HEK293 (cell line): ENCODE results near the gene ASRGL1.
"Not testable (repeated sequence)": the region's sequence is repeated elsewhere in the genome, so short reads cannot be mapped to it uniquely, and the experiment has no call there.

ENCODE experiments used
- CTCF ChIA-PET: fragments of 350-600 bp; formaldehyde crosslinking; extraction: SDS; loops from one replicate; lab custom pipeline; 2021; ENCODE audit warnings: antibody characterized with exemption; lab: Yijun Ruan, JAX
- POLR2A ChIA-PET: fragments of 300-600 bp; formaldehyde crosslinking; extraction: SDS; loops from one replicate; lab custom pipeline; 2020; ENCODE audit warnings: antibody characterized with exemption, inconsistent platforms; lab: Yijun Ruan, JAX
- H3K27ac ChIP-seq: fragments of 200-500 bp; sonication (Bioruptor generic); 2 replicates; pipeline ENCODE4 v1.5.1; 2014; ENCODE audit warnings: low read depth, low read length, control low read depth, inconsistent platforms; ENCODE audit errors: extremely low read depth
- H3K36me3 ChIP-seq, 2 experiments: fragments of 200-500 bp in 1 of 2; sonication (Bioruptor generic) in 1 of 2; 1 replicate in 1 of 2; 2 replicates in 1 of 2; pipeline ENCODE4 v1.5.1; 2014 to 2017; ENCODE audit warnings: inconsistent platforms in 2 of 2, low read length in 2 of 2; ENCODE audit not compliant: control insufficient read depth in 2 of 2, insufficient read depth in 1 of 2
- H3K4me1 ChIP-seq: fragments of 200-500 bp; sonication (Bioruptor generic); 2 replicates; pipeline ENCODE4 v1.5.1; 2014; ENCODE audit warnings: mild to moderate bottlenecking, low read length, inconsistent platforms; ENCODE audit not compliant: control insufficient read depth, insufficient read depth
- H3K4me3 ChIP-seq: 2 replicates; pipeline ENCODE4 v1.5.1; 2011; ENCODE audit warnings: low read depth, mild to moderate bottlenecking, control low read depth, low read length, moderate library complexity
- H3K9me3 ChIP-seq: fragments of 200-500 bp; sonication (Bioruptor generic); 2 replicates; pipeline ENCODE4 v1.5.1; 2014; ENCODE audit warnings: low read depth, low read length, inconsistent platforms; ENCODE audit not compliant: control insufficient read depth, insufficient read depth
- CTCF ChIP-seq: fragments of 450-650 bp; formaldehyde crosslinking; IDR thresholded peaks from 2 replicates; pipeline ENCODE4 v1.5.1; 2016; ENCODE audit warnings: missing biosample characterization, missing genetic modification characterization
- EGR2 ChIP-seq: fragments of 450-650 bp; formaldehyde crosslinking; IDR thresholded peaks from 2 replicates; pipeline ENCODE4 v1.5.1; 2016; ENCODE audit warnings: low read depth, missing biosample characterization, missing genetic modification characterization
- ZFHX2 ChIP-seq: fragments of 450-650 bp; formaldehyde crosslinking; conservative IDR thresholded peaks from 2 replicates; pipeline ENCODE4 v1.5.1; 2016; ENCODE audit warnings: missing biosample characterization, missing genetic modification characterization
- ZNF274 ChIP-seq, 2 experiments: fragments of 200-500 bp in 1 of 2; fragments of 450-650 bp in 1 of 2; sonication (Bioruptor generic) in 1 of 2; formaldehyde crosslinking in 1 of 2; IDR thresholded peaks; 2 replicates each; pipeline versions ENCODE4 v1.5.1 to v1.6.1; 2014 to 2016; ENCODE audit warnings: borderline replicate concordance in 1 of 2, inconsistent platforms in 1 of 2, low read length in 1 of 2, missing biosample characterization in 1 of 2, missing genetic modification characterization in 1 of 2
- ZNF654 ChIP-seq: fragments of 450-650 bp; formaldehyde crosslinking; IDR thresholded peaks from 2 replicates; pipeline ENCODE4 v1.5.1; 2016; ENCODE audit warnings: low read depth, missing biosample characterization, missing genetic modification characterization
- ZNF664 ChIP-seq: fragments of 450-650 bp; formaldehyde crosslinking; IDR thresholded peaks from 2 replicates; pipeline ENCODE4 v1.5.1; 2016; ENCODE audit warnings: missing biosample characterization, missing genetic modification characterization
- ZNF704 ChIP-seq: fragments of 450-650 bp; formaldehyde crosslinking; IDR thresholded peaks from 2 replicates; pipeline ENCODE4 v1.5.1; 2016; ENCODE audit warnings: missing biosample characterization, missing genetic modification characterization
- ZSCAN4 ChIP-seq: fragments of 450-650 bp; formaldehyde crosslinking; IDR thresholded peaks from 2 replicates; pipeline ENCODE4 v1.5.1; 2017; ENCODE audit warnings: missing biosample characterization, missing genetic modification characterization

The ASRGL1 gene

GRCh38 chr11:62378459-62379063, 41.3 kb downstream of the ASRGL1 start:
- CTCF ChIA-PET: interaction anchor here (0.7 to 2.5 kb wide), 21 partner anchors 12 to 625 kb away, joined by 3 to 13 read pairs (median 4); partner anchors contain the start of gene ASRGL1
- POLR2A ChIA-PET, H3K27ac ChIP-seq: not testable (repeated sequence)

GRCh38 chr11:62379586-62379985, 42.3 kb downstream of the ASRGL1 start:
- H3K4me1 ChIP-seq, POLR2A ChIA-PET, H3K27ac ChIP-seq, H3K4me3 ChIP-seq, H3K9me3 ChIP-seq, H3K36me3 ChIP-seq: not testable (repeated sequence)
- CTCF ChIA-PET: interaction anchor here (0.6 to 1.9 kb wide), 15 partner anchors 12 to 208 kb away, joined by 3 to 8 read pairs (median 3); no protein-coding TSS in a partner anchor

More at GRCh38 chr11:62378459-62379063, 41.3 kb downstream of the ASRGL1 start:
- not testable (repeated sequence) for H3K4me3 ChIP-seq, H3K4me1 ChIP-seq, H3K36me3 ChIP-seq, H3K9me3 ChIP-seq
- TF ChIP-seq ZNF654: peak; percentile 18; the same call in 1 of the 2 replicates

- H3K36me3 ChIP-seq, POLR2A ChIA-PET, H3K27ac ChIP-seq, H3K9me3 ChIP-seq, H3K4me1 ChIP-seq, H3K4me3 ChIP-seq: not testable (repeated sequence)
- TF ChIP-seq ZNF654 (peak; percentile 83), CTCF (tag by site-specific recombination) (peak; percentile 50), EGR2 (peak; percentile 27; the same call in 1 of the 2 replicates), ZFHX2 (tag by site-specific recombination) (0 out of 2 replicates have a peak, but pooled peaks have one; percentile 17)
- CTCF ChIA-PET: interaction anchor here (0.7 to 1.9 kb wide), 11 partner anchors 12 to 589 kb away, joined by 3 to 8 read pairs (median 4); no protein-coding TSS in a partner anchor
These were observed 43.6 kb downstream of the ASRGL1 start for GRCh38 chr11:62380821-62381245.

- H3K36me3 ChIP-seq: no peaks in the 10 kb centered on the region
- H3K4me3 ChIP-seq: no peak overlapping the region
- ChIA-PET CTCF (interaction anchor here (0.6 kb wide), 1 partner anchor 221 kb away, joined by 3 read pairs; no protein-coding TSS in a partner anchor), POLR2A (no interaction called here)
- TF ChIP-seq ZNF274 (IDR thresholded peaks at IDR 0.05; ENCODE audit: low read length) (no peak), ZNF274 (tag by site-specific recombination; IDR thresholded peaks at IDR 0.05; ENCODE audit: borderline replicate concordance) (no peak), ZNF704 (tag by site-specific recombination) (no peak), ZNF664 (tag by site-specific recombination) (0 out of 2 replicates have a peak, but pooled peaks have one; percentile 11), ZSCAN4 (tag by site-specific recombination) (peak; percentile 67)
- no peak overlapping the region for H3K27ac ChIP-seq
- H3K4me1 ChIP-seq: peaks cover 3% of the 10 kb centered on the region; the same call in 1 of the 2 replicates
- no peaks in the 10 kb centered on the region for H3K9me3 ChIP-seq
These were observed 46.6 kb downstream of the ASRGL1 start for GRCh38 chr11:62383822-62384221.

GRCh38 chr11:62386083-62386482, 48.8 kb downstream of the ASRGL1 start:
- ChIA-PET CTCF (interaction anchor here (1.0 to 1.8 kb wide), 2 partner anchors 9 to 46 kb away, joined by 3 to 7 read pairs; no protein-coding TSS in a partner anchor), POLR2A (interaction anchor here (0.6 kb wide), 1 partner anchor 614 kb away, joined by 3 read pairs; no protein-coding TSS in a partner anchor)
- H3K9me3 ChIP-seq, H3K36me3 ChIP-seq, H3K27ac ChIP-seq, H3K4me3 ChIP-seq, H3K4me1 ChIP-seq: not testable (repeated sequence)
